Neuron (in vitro differentiated cells): ENCODE measurements around the gene PDIA5.

ENCODE experiments used
- H2AFZ ChIP-seq: one replicate; pipeline ENCODE4 v1.6.1; 2013; ENCODE audit warnings: low read depth, mild to moderate bottlenecking, inconsistent platforms, low read length, moderate library complexity
- H3K27me3 ChIP-seq: one replicate; pipeline ENCODE4 v1.6.1; 2013; ENCODE audit warnings: low read length; ENCODE audit not compliant: insufficient read depth
- H3K36me3 ChIP-seq: one replicate; pipeline ENCODE4 v1.6.1; 2013; ENCODE audit warnings: low read length; ENCODE audit not compliant: insufficient read depth
- H3K4me1 ChIP-seq: one replicate; pipeline ENCODE4 v1.6.1; 2013; ENCODE audit warnings: low read length; ENCODE audit not compliant: insufficient read depth
- H3K4me3 ChIP-seq: 2 replicates; pipeline ENCODE4 v1.5.1; 2013; ENCODE audit warnings: mild to moderate bottlenecking, low read length, moderate library complexity
- H3K9me3 ChIP-seq: one replicate; pipeline ENCODE4 v1.6.1; 2013; ENCODE audit warnings: low read length

Gene PDIA5

GRCh38 chr3:123066896-123067688 lies at the start of gene PDIA5:
TSS of gene PDIA5 (plus strand) at chr3:123067025. CDS start at chr3:123067165, 140 bp downstream.
- no peaks in the 10 kb centered on the region for H3K27me3 ChIP-seq
- no peaks in the 10 kb centered on the region for H3K9me3 ChIP-seq
- no peaks in the 10 kb centered on the region for H3K36me3 ChIP-seq
- H3K4me1 ChIP-seq = peaks cover 17% of the 10 kb centered on the region
- H2AFZ ChIP-seq = peak within 1 kb of the TSS; percentile 91
- peak within 1 kb of the TSS; percentile 92 for H3K4me3 ChIP-seq

GRCh38 chr3:123018683-123019082 lies 48.1 kb upstream of the PDIA5 start:
- H3K27me3 ChIP-seq = no peaks in the 10 kb centered on the region
- peaks cover 85% of the 10 kb centered on the region for H3K36me3 ChIP-seq
- H3K4me1 ChIP-seq = peaks cover 13% of the 10 kb centered on the region
- H3K9me3 ChIP-seq = peaks cover 28% of the 10 kb centered on the region
- no peak overlapping the region for H3K4me3 ChIP-seq
- H2AFZ ChIP-seq = no peak overlapping the region

- no peaks in the 10 kb centered on the region for H3K27me3 ChIP-seq
- no peak overlapping the region for H2AFZ ChIP-seq
Measured at GRCh38 chr3:123019161-123019560, 47.7 kb upstream of the PDIA5 start.

GRCh38 chr3:123019591-123019990 lies 47.2 kb upstream of the PDIA5 start:
- Histone ChIP-seq H3K9me3 (peaks cover 32% of the 10 kb centered on the region), H2AFZ (no peak overlapping the region), H3K27me3 (no peaks in the 10 kb centered on the region), H3K4me3 (no peak overlapping the region), H3K4me1 (peaks cover 13% of the 10 kb centered on the region), H3K36me3 (peaks cover 84% of the 10 kb centered on the region)

More at GRCh38 chr3:123019161-123019560, 47.7 kb upstream of the PDIA5 start:
- Histone ChIP-seq H3K4me3 (no peak overlapping the region), H3K36me3 (peaks cover 85% of the 10 kb centered on the region), H3K4me1 (peaks cover 13% of the 10 kb centered on the region), H3K9me3 (peaks cover 32% of the 10 kb centered on the region)

- peaks cover 20% of the 10 kb centered on the region for H3K4me1 ChIP-seq
- H3K27me3 ChIP-seq = no peaks in the 10 kb centered on the region
- H3K36me3 ChIP-seq = peaks cover 85% of the 10 kb centered on the region
- no peak overlapping the region for H2AFZ ChIP-seq
- no peak overlapping the region for H3K4me3 ChIP-seq
- H3K9me3 ChIP-seq = peaks cover 35% of the 10 kb centered on the region
Measured at GRCh38 chr3:123020709-123021108, 46.1 kb upstream of the PDIA5 start.

- Histone ChIP-seq H3K36me3 (peaks cover 80% of the 10 kb centered on the region), H3K4me3 (no peak overlapping the region), H3K4me1 (peaks cover 23% of the 10 kb centered on the region), H3K9me3 (peaks cover 35% of the 10 kb centered on the region), H2AFZ (no peak overlapping the region), H3K27me3 (no peaks in the 10 kb centered on the region)
Measured at GRCh38 chr3:123021388-123021787, 45.4 kb upstream of the PDIA5 start.

- Histone ChIP-seq H3K9me3 (peaks cover 35% of the 10 kb centered on the region), H3K4me1 (peaks cover 23% of the 10 kb centered on the region), H2AFZ (no peak overlapping the region), H3K27me3 (no peaks in the 10 kb centered on the region), H3K4me3 (no peak overlapping the region), H3K36me3 (peaks cover 80% of the 10 kb centered on the region)
Measured at GRCh38 chr3:123021996-123022510, 44.8 kb upstream of the PDIA5 start.

GRCh38 chr3:123024056-123024455 lies 42.8 kb upstream of the PDIA5 start:
- H3K27me3 ChIP-seq = no peaks in the 10 kb centered on the region
- peaks cover 32% of the 10 kb centered on the region for H3K4me1 ChIP-seq

GRCh38 chr3:123025642-123026521 lies 40.9 kb upstream of the PDIA5 start:
- H3K4me3 ChIP-seq = peak overlapping the region; percentile 97
- H3K27me3 ChIP-seq = no peaks in the 10 kb centered on the region
- peaks cover 28% of the 10 kb centered on the region for H3K9me3 ChIP-seq
- peaks cover 49% of the 10 kb centered on the region for H3K36me3 ChIP-seq
- H3K4me1 ChIP-seq = peaks cover 49% of the 10 kb centered on the region
- no peak overlapping the region for H2AFZ ChIP-seq

More at GRCh38 chr3:123024056-123024455, 42.8 kb upstream of the PDIA5 start:
- Histone ChIP-seq H3K4me3 (no peak overlapping the region), H3K36me3 (peaks cover 65% of the 10 kb centered on the region), H2AFZ (no peak overlapping the region), H3K9me3 (peaks cover 35% of the 10 kb centered on the region)

- peaks cover 20% of the 10 kb centered on the region for H3K9me3 ChIP-seq
- H3K4me1 ChIP-seq = peaks cover 58% of the 10 kb centered on the region
- peaks cover 40% of the 10 kb centered on the region for H3K36me3 ChIP-seq
- no peaks in the 10 kb centered on the region for H3K27me3 ChIP-seq
- H2AFZ ChIP-seq = no peak overlapping the region
- peak overlapping the region; percentile 97 for H3K4me3 ChIP-seq
Measured at GRCh38 chr3:123026565-123027291, 40.1 kb upstream of the PDIA5 start.

- H3K36me3 ChIP-seq = peaks cover 32% of the 10 kb centered on the region
- H3K27me3 ChIP-seq = no peaks in the 10 kb centered on the region
- peak within 1 kb of the TSS; percentile 97 for H3K4me3 ChIP-seq
- peaks cover 57% of the 10 kb centered on the region for H3K4me1 ChIP-seq
- H3K9me3 ChIP-seq = peaks cover 14% of the 10 kb centered on the region
- peak within 1 kb of the TSS; percentile 91 for H2AFZ ChIP-seq
Measured at GRCh38 chr3:123027292-123028232, 39.3 kb upstream of the PDIA5 start, which contains the start of gene SEMA5B. TSS of gene SEMA5B (minus strand) at chr3:123027763. CDS start at chr3:122961263, 66,500 bp downstream.
